Measurements from ENCODE around the gene LRRC46. TPM values are rescaled to one million over a fixed set of nuclear protein-coding genes. Genes with fewer than 3 reads are reported as not detected.

The LRRC46 gene
- total and polyA plus RNA-seq, 2 of the 4 experiments (the other 2 are of a cell fraction), result 0.77 TPM; not detected in 1

GRCh38 chr17:47862621-47863440 lies 31.4 kb downstream of the LRRC46 start (continued):
- no peak for TF ChIP-seq CTCF (conservative IDR thresholded peaks at IDR 0.05; ENCODE audit: low read depth, low read length)
- 0 out of 2 replicates have a peak, but pooled peaks have one; percentile 36 for TF ChIP-seq CEBPB (IDR thresholded peaks at IDR 0.05; ENCODE audit: low read depth, low read length)

GRCh38 chr17:47864791-47865216 lies 33.3 kb downstream of the LRRC46 start:
- Histone ChIP-seq H3K36me3 (ENCODE audit: control insufficient read depth, insufficient read depth, low read length) (no peaks in the 10 kb centered on the region), H2BK15ac (ENCODE audit: low read depth, low read length) (0 out of 3 replicates have a peak overlapping the region, but pooled peaks have one; percentile 41), H3K4me3 (ENCODE audit: insufficient read depth, low read depth, low read length) (no peak overlapping the region), H3K79me1 (ENCODE audit: low read depth in 1 of 2, low read length in 2 of 2) (no peaks in the 10 kb centered on the region), H2BK120ac (ENCODE audit: low read depth, low read length) (peak overlapping the region; percentile 61), H3K9ac (ENCODE audit: low read depth, low read length) (no peak overlapping the region), H2AK5ac (ENCODE audit: low read depth, low read length) (peak overlapping the region; percentile 20), H4K5ac (ENCODE audit: low read depth, low read length) (no peak overlapping the region), H3K4me2 (ENCODE audit: low read depth, low read length) (no peak overlapping the region), H3K4ac (ENCODE audit: low read depth, low read length) (peak overlapping the region; percentile 22; the same call in 1 of the 2 replicates), H4K91ac (ENCODE audit: insufficient read depth, low read depth, low read length) (peak overlapping the region; percentile 34; the same call in 1 of the 2 replicates), H3K4me1 (ENCODE audit: control insufficient read depth, insufficient read depth, low read length) (peaks cover 8% of the 10 kb centered on the region), H3K27ac (ENCODE audit: insufficient read depth, low read length) (no peak overlapping the region; the same call in 1 of the 2 replicates), H2AFZ (replicated peaks; ENCODE audit: low read length, poor library complexity) (no peak overlapping the region), H3K18ac (ENCODE audit: low read depth, low read length) (no peak overlapping the region), H2AK9ac (replicated peaks; ENCODE audit: low read depth, low read length, poor library complexity) (no peak overlapping the region), H3K56ac (ENCODE audit: extremely low read depth, insufficient read depth, low read length) (no peak overlapping the region), H4K8ac (ENCODE audit: low read depth in 2 of 2, low read length in 2 of 2) (no peak overlapping the region), H3K14ac (replicated peaks; ENCODE audit: low read depth, low read length) (0 out of 2 replicates have a peak overlapping the region, but pooled peaks have one; percentile 8), H2BK5ac (ENCODE audit: low read depth, low read length, poor library complexity, severe bottlenecking) (no peak overlapping the region), H3K27me3 (ENCODE audit: control insufficient read depth, insufficient read depth, low read length) (peaks cover 15% of the 10 kb centered on the region), H3K9me1 (ENCODE audit: insufficient read depth, low read length) (peaks cover 5% of the 10 kb centered on the region), H3K23ac (ENCODE audit: low read depth, low read length) (no peak overlapping the region), H2BK20ac (ENCODE audit: low read depth, low read length) (peak overlapping the region; percentile 4), H4K20me1 (ENCODE audit: insufficient read depth, low read length) (no peaks in the 10 kb centered on the region), H3K9me3 (ENCODE audit: control insufficient read depth, insufficient read depth, low read length) (peaks cover 3% of the 10 kb centered on the region; the same call in 1 of the 2 replicates)
- ChIA-PET POLR2A (ENCODE audit: unreplicated experiment) (no interaction called here), CTCF (no interaction called here)
- dilution Hi-C loops (cut with HindIII; ENCODE audit: low sequenced_read_pairs, unreplicated experiment), result no loop called here
- 100% methylated on average over 1 of the region's 7 CpGs; no CpG with 5 or more reads in 1 of the 2 experiments for WGBS, 2 experiments (ENCODE audit: extremely low coverage in 2 of 2, insufficient read length in 1 of 2)
- ATAC-seq (ENCODE audit: low read depth), result no peak
- BruUV-seq (replicated peaks), result no TSS peak
- no peak for DNase-seq
- intact Hi-C loops (cut with micrococcal nuclease), result no loop called here
- in situ Hi-C loops (cut with MboI; ENCODE audit: low sequenced_read_pairs), result no loop called here
- TF ChIP-seq BHLHE40 (IDR thresholded peaks at IDR 0.05; ENCODE audit: low read depth, low read length), result no peak
- TF ChIP-seq USF2 (IDR thresholded peaks at IDR 0.05; ENCODE audit: low read depth, low read length), result no peak
- no peak for TF ChIP-seq MAFK (IDR thresholded peaks at IDR 0.05; ENCODE audit: low read depth, low read length)
- TF ChIP-seq MAZ (IDR thresholded peaks at IDR 0.05; ENCODE audit: borderline replicate concordance, low read depth, low read length), result no peak
- TF ChIP-seq CTCF (conservative IDR thresholded peaks at IDR 0.05; ENCODE audit: low read depth, low read length), result no peak
- no peak for TF ChIP-seq ELK1 (IDR thresholded peaks at IDR 0.05; ENCODE audit: borderline replicate concordance, low read depth, low read length)

Measured in IMR-90 (cell line).